Mesendoderm (in vitro differentiated cells): ENCODE results near the gene FANCL.
A peak's percentile ranks its signal among the peaks of the same experiment; 100 is the strongest.
"Not testable (repeated sequence)": the region's sequence is repeated elsewhere in the genome, so short reads cannot be mapped to it uniquely, and the experiment has no call there.

Source experiments
- DNase-seq: peaks from one replicate; pipeline ENCODE4 v3.0.0; 2013
- H2AK5ac ChIP-seq: 2 replicates; pipeline ENCODE4 v1.6.1; 2013; ENCODE audit warnings: low read length, inconsistent platforms
- H2BK120ac ChIP-seq: 2 replicates; pipeline ENCODE4 v1.6.1; 2013; ENCODE audit warnings: low read depth, mild to moderate bottlenecking, low read length, moderate library complexity, mixed read lengths
- H2BK15ac ChIP-seq: replicated peaks from 2 replicates; pipeline ENCODE4 v1.6.1; 2013; ENCODE audit warnings: low read depth, mild to moderate bottlenecking, moderate library complexity
- H2BK5ac ChIP-seq: 2 replicates; pipeline ENCODE4 v1.6.1; 2013; ENCODE audit warnings: low read length, inconsistent platforms
- H3K18ac ChIP-seq: 2 replicates; pipeline ENCODE4 v1.6.1; 2013; ENCODE audit warnings: mild to moderate bottlenecking, low read length, mixed read lengths
- H3K23ac ChIP-seq: one replicate; pipeline ENCODE4 v1.6.1; 2013; ENCODE audit warnings: low read length
- H3K27ac ChIP-seq: 2 replicates; pipeline ENCODE4 v1.5.1; 2013; ENCODE audit warnings: low read depth, mild to moderate bottlenecking, inconsistent platforms, low read length, moderate library complexity
- H3K27me3 ChIP-seq: 2 replicates; pipeline ENCODE4 v1.6.1; 2013; ENCODE audit warnings: low read length, control low read depth, mild to moderate bottlenecking, inconsistent platforms; ENCODE audit not compliant: insufficient read depth, poor library complexity
- H3K36me3 ChIP-seq: 2 replicates; pipeline ENCODE4 v1.6.1; 2013; ENCODE audit warnings: low read length, inconsistent platforms; ENCODE audit not compliant: control insufficient read depth, insufficient read depth
- H3K4ac ChIP-seq: one replicate; pipeline ENCODE4 v1.6.1; 2013; ENCODE audit warnings: low read depth, mild to moderate bottlenecking, low read length, moderate library complexity
- H3K4me1 ChIP-seq: 2 replicates; pipeline ENCODE4 v1.6.1; 2013; ENCODE audit warnings: low read depth, low read length, inconsistent platforms; ENCODE audit not compliant: control insufficient read depth
- H3K4me2 ChIP-seq: 2 replicates; pipeline ENCODE4 v1.6.1; 2013; ENCODE audit warnings: low read length
- H3K4me3 ChIP-seq: 2 replicates; pipeline ENCODE4 v1.5.1; 2013; ENCODE audit warnings: mild to moderate bottlenecking, low read length
- H3K56ac ChIP-seq: one replicate; pipeline ENCODE4 v1.6.1; 2013; ENCODE audit warnings: low read length
- H3K79me1 ChIP-seq: 2 replicates; pipeline ENCODE4 v1.6.1; 2013; ENCODE audit warnings: low read length, inconsistent platforms
- H3K79me2 ChIP-seq: 2 replicates; pipeline ENCODE4 v1.6.1; 2013; ENCODE audit warnings: mild to moderate bottlenecking, low read length; ENCODE audit not compliant: control insufficient read depth, insufficient read depth
- H3K9ac ChIP-seq: 2 replicates; pipeline ENCODE4 v1.6.1; 2013; ENCODE audit warnings: low read length, inconsistent platforms
- H4K5ac ChIP-seq: one replicate; pipeline ENCODE4 v1.6.1; 2013; ENCODE audit warnings: low read length
- H4K8ac ChIP-seq: one replicate; pipeline ENCODE4 v1.6.1; 2013; ENCODE audit warnings: low read depth, mild to moderate bottlenecking, control low read depth, low read length, moderate library complexity
- WGBS: extraction: QIAGEN DNeasy Blood & Tissue Kit; methylation state at CpG from one replicate; pipeline ENCODE4 v1.1.7; 2013; ENCODE audit warnings: low lambda C conversion rate, missing lambda C conversion rate; ENCODE audit not compliant: insufficient coverage; ENCODE audit errors: extremely low coverage; 5-methylcytosine and 5-hydroxymethylcytosine counted together

FANCL gene

GRCh38 chr2:58194458-58194857 lies 46.7 kb downstream of the FANCL start:
- Histone ChIP-seq H3K36me3 (no peaks in the 10 kb centered on the region), H3K27ac (no peak overlapping the region)
- 100% methylated on average over 1 of the region's 2 CpGs for WGBS

GRCh38 chr2:58187022-58187421 lies 54.1 kb downstream of the FANCL start:
- not testable (repeated sequence) for H3K79me2 ChIP-seq, H4K5ac ChIP-seq, H4K8ac ChIP-seq, H3K4ac ChIP-seq, H3K27ac ChIP-seq, H3K79me1 ChIP-seq, H3K27me3 ChIP-seq, H3K4me3 ChIP-seq, H2BK5ac ChIP-seq, H3K36me3 ChIP-seq, H3K18ac ChIP-seq, H2AK5ac ChIP-seq, H2BK120ac ChIP-seq, H3K4me2 ChIP-seq, H3K23ac ChIP-seq, DNase-seq, H2BK15ac ChIP-seq, H3K9ac ChIP-seq, H3K4me1 ChIP-seq, H3K56ac ChIP-seq
- no CpG with 5 or more reads among the region's 6 CpGs for WGBS

More at GRCh38 chr2:58194458-58194857, 46.7 kb downstream of the FANCL start:
- DNase-seq: no peak
- H3K79me2 ChIP-seq: no peaks in the 10 kb centered on the region
- no peak overlapping the region for H3K4ac ChIP-seq
- H3K4me1 ChIP-seq: no peaks in the 10 kb centered on the region
- H3K27me3 ChIP-seq: no peaks in the 10 kb centered on the region
- no peak overlapping the region for H3K4me3 ChIP-seq
- H4K5ac ChIP-seq: no peak overlapping the region
- H2AK5ac ChIP-seq: no peak overlapping the region
- H2BK15ac ChIP-seq: no peak overlapping the region
- H3K56ac ChIP-seq: no peak overlapping the region
- no peak overlapping the region for H2BK5ac ChIP-seq
- H3K79me1 ChIP-seq: no peaks in the 10 kb centered on the region
- H3K23ac ChIP-seq: no peak overlapping the region
- no peak overlapping the region for H4K8ac ChIP-seq
- H3K4me2 ChIP-seq: no peak overlapping the region
- no peak overlapping the region for H2BK120ac ChIP-seq
- no peak overlapping the region for H3K18ac ChIP-seq
- H3K9ac ChIP-seq: no peak overlapping the region

- Histone ChIP-seq H4K8ac (no peak overlapping the region), H3K36me3 (no peaks in the 10 kb centered on the region), H3K9ac (no peak overlapping the region), H3K27ac (no peak overlapping the region), H3K4me3 (no peak overlapping the region), H3K4me1 (no peaks in the 10 kb centered on the region), H2BK120ac (no peak overlapping the region), H3K79me1 (no peaks in the 10 kb centered on the region), H3K18ac (no peak overlapping the region), H3K4me2 (no peak overlapping the region), H3K4ac (no peak overlapping the region), H3K23ac (no peak overlapping the region), H3K27me3 (no peaks in the 10 kb centered on the region), H2AK5ac (no peak overlapping the region), H3K79me2 (no peaks in the 10 kb centered on the region), H4K5ac (no peak overlapping the region), H2BK15ac (no peak overlapping the region), H3K56ac (no peak overlapping the region), H2BK5ac (no peak overlapping the region)
- peak; percentile 29 for DNase-seq
- no CpG with 5 or more reads among the region's 4 CpGs for WGBS
Measured at GRCh38 chr2:58186501-58186900, 54.6 kb downstream of the FANCL start.

DNA sequence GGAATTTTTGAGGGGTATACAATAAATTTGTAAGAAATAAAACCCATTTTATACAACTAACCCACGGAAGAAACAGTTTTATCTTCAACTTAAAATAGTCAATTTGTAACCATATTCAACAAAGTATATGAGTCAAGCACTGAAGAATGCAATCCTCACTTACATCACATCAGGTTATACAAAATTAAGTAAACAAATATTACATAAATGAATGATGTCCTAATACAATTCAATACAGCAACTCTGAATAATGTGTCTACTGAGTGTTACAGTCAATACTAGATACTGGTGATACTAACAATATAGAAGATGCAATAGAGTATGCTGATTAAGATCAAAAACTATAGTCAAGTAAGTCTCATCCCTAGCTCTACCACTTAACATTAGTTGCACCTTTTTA lies 58.6 kb downstream of the FANCL start:
- Histone ChIP-seq H3K18ac (no peak overlapping the region), H2BK15ac (no peak overlapping the region), H3K27ac (no peak overlapping the region), H3K9ac (no peak overlapping the region), H4K8ac (no peak overlapping the region), H3K4me2 (no peak overlapping the region), H3K4me3 (no peak overlapping the region), H3K4ac (no peak overlapping the region), H2BK120ac (no peak overlapping the region), H3K23ac (no peak overlapping the region), H3K56ac (no peak overlapping the region), H3K36me3 (no peaks in the 10 kb centered on the region), H3K27me3 (no peaks in the 10 kb centered on the region), H3K79me1 (no peaks in the 10 kb centered on the region), H3K4me1 (no peaks in the 10 kb centered on the region), H3K79me2 (no peaks in the 10 kb centered on the region), H2BK5ac (no peak overlapping the region), H2AK5ac (no peak overlapping the region), H4K5ac (no peak overlapping the region)
- WGBS: no CpG with 5 or more reads among the region's 1 CpG
- no peak for DNase-seq

DNA sequence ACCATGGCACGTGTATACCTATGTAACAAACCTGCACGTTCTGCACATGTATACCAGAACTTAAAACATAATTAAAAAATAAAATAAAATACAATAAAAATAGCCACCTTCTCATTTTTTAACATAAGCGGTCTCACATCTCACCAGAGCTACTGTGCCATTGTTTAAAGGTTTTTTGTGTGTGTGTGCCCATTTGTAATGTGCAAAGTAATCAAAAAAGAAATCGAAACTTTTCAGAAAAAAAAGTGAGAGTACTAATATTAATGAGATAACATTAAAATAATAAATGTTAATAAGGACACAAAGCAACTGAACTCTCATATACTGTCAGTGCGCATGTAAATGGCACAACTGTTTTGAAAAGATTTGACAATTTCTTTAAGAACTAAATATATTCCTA lies 60.5 kb downstream of the FANCL start:
- no peaks in the 10 kb centered on the region for H3K36me3 ChIP-seq
- WGBS: no CpG with 5 or more reads among the region's 5 CpGs
- H2AK5ac ChIP-seq: no peak overlapping the region
- H4K8ac ChIP-seq: no peak overlapping the region
- no peak overlapping the region for H4K5ac ChIP-seq
- H3K79me2 ChIP-seq: no peaks in the 10 kb centered on the region
- no peaks in the 10 kb centered on the region for H3K4me1 ChIP-seq
- no peaks in the 10 kb centered on the region for H3K27me3 ChIP-seq
- no peak overlapping the region for H3K4ac ChIP-seq
- H3K23ac ChIP-seq: no peak overlapping the region
- no peak overlapping the region for H2BK5ac ChIP-seq
- no peak overlapping the region for H3K18ac ChIP-seq
- no peak overlapping the region for H3K27ac ChIP-seq
- H3K79me1 ChIP-seq: no peaks in the 10 kb centered on the region
- DNase-seq: no peak
- H3K56ac ChIP-seq: no peak overlapping the region
- H2BK15ac ChIP-seq: no peak overlapping the region
- H2BK120ac ChIP-seq: no peak overlapping the region
- no peak overlapping the region for H3K9ac ChIP-seq
- no peak overlapping the region for H3K4me3 ChIP-seq
- H3K4me2 ChIP-seq: no peak overlapping the region

DNA sequence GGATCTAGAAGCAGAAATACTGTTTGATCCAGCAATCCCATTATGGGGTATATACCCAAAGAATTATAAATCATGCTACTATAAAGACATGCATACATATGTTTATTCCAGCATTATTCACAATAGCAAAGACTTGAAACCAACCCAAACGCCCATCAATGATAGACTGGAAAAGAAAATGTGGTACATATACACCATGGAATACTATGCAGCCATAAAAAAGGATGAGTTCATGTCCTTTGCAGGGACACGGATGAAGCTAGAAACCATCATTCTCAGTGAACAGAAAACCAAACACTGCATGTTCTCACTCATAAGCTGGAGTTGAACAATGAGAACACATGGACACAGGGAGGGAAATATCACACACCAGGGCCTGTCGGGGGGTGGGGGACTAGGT lies 61.0 kb downstream of the FANCL start:
- no CpG with 5 or more reads among the region's 3 CpGs for WGBS
- not testable (repeated sequence) for H3K27ac ChIP-seq, H3K4ac ChIP-seq, H4K8ac ChIP-seq, DNase-seq, H3K4me3 ChIP-seq, H3K79me1 ChIP-seq, H3K23ac ChIP-seq, H3K36me3 ChIP-seq, H2AK5ac ChIP-seq, H3K4me2 ChIP-seq, H2BK5ac ChIP-seq, H3K18ac ChIP-seq, H3K4me1 ChIP-seq, H3K27me3 ChIP-seq, H2BK15ac ChIP-seq, H3K9ac ChIP-seq, H4K5ac ChIP-seq, H2BK120ac ChIP-seq, H3K79me2 ChIP-seq, H3K56ac ChIP-seq
